Activated naive CD8-positive, alpha-beta T cell treated with anti-CD3 and anti-CD28 coated beads, Interleukin-2, amount 10 ng/mL, durations not matched to agents 7 days and 5 days (primary cell): ENCODE results near the gene MEOX2. TPM values are rescaled to one million over a fixed set of nuclear protein-coding genes. Genes with fewer than 3 reads are reported as not detected.

Experiments used
- ATAC-seq: fragments of 150-1000 bp; cut with Tn5 transposase; one replicate; pipeline ENCODE4 v1.10.0; 2021; ENCODE audit warnings: low read depth, moderate library complexity
- POLR2A ChIA-PET: fragments of 350-600 bp; sonication (Branson Sonifier 250); formaldehyde crosslinking; loops from one replicate; lab custom pipeline; 2021; ENCODE audit warnings: antibody characterized with exemption; lab: Charles Lee
- DNase-seq: peaks from one replicate; pipeline ENCODE4 v3.0.0; 2021
- H3K27ac Mint-ChIP-seq: one replicate; pipeline ENCODE4 v1.8.0; 2022; ENCODE audit warnings: mild to moderate bottlenecking, mixed read lengths
- H3K27me3 Mint-ChIP-seq: one replicate; pipeline ENCODE4 v1.8.0; 2022; ENCODE audit warnings: mild to moderate bottlenecking, moderate library complexity, mixed read lengths
- H3K36me3 Mint-ChIP-seq: one replicate; pipeline ENCODE4 v1.8.0; 2021; ENCODE audit warnings: mild to moderate bottlenecking, mixed read lengths
- H3K4me1 Mint-ChIP-seq: one replicate; pipeline ENCODE4 v1.8.0; 2021; ENCODE audit warnings: mixed read lengths
- H3K4me3 Mint-ChIP-seq: one replicate; pipeline ENCODE4 v1.8.0; 2022; ENCODE audit warnings: mild to moderate bottlenecking, moderate library complexity, mixed read lengths
- H3K9me3 Mint-ChIP-seq: one replicate; pipeline ENCODE4 v1.8.0; 2021; ENCODE audit warnings: mixed read lengths
- total RNA-seq, 2 experiments: library from RNA; stranded (reverse); gene quantifications; one replicate each; pipeline ENCODE4 v1.2.3, GENCODE V29; 2021

MEOX2 gene
- total RNA-seq, 2 experiments from 2014 or later: not detected

DNA sequence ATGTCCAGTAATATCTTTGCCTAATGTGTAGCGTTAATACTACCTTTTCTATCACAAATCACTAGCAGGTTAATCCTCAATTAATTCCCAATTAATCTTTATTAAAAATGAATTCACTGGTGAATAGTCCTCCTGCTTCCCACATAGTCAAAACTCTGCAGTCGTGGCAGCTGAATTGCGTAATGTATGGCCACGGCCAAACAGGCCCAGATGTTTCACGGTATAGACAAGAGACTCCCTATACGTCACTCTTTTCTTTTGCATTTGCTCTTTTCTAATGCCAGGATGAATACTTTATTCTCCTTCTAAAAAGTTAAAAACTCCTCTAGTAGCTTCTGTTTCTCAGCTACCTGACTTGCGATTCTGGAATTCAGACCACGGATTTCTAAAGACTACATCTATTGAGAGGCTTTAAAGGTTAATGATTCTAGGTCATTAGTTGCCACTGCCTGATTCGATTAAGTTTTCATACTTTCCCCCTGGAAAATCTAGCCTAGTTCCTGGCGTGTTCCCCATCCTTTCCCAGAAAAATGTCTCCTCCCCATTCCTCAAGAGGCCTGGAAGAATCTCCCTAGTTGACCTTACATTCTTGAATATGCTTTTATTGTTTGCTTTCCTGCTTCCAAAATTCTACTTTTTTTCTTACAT lies 16.9 kb downstream of the MEOX2 start:
- Mint-ChIP-seq H3K36me3 (no peaks in the 10 kb centered on the region), H3K4me1 (no peaks in the 10 kb centered on the region), H3K4me3 (no peak overlapping the region), H3K9me3 (no peaks in the 10 kb centered on the region), H3K27ac (no peak overlapping the region), H3K27me3 (no peaks in the 10 kb centered on the region)
- ATAC-seq (no peak), DNase-seq (no peak)
- POLR2A ChIA-PET: no interaction called here

GRCh38 chr7:15667991-15668390 lies 18.5 kb downstream of the MEOX2 start:
- POLR2A ChIA-PET: no interaction called here
- H3K27me3 Mint-ChIP-seq: no peaks in the 10 kb centered on the region
- no peaks in the 10 kb centered on the region for H3K9me3 Mint-ChIP-seq
- no peaks in the 10 kb centered on the region for H3K36me3 Mint-ChIP-seq
- no peak overlapping the region for H3K27ac Mint-ChIP-seq
- no peak overlapping the region for H3K4me3 Mint-ChIP-seq
- no peaks in the 10 kb centered on the region for H3K4me1 Mint-ChIP-seq
- no peak for DNase-seq
- ATAC-seq: no peak

DNA sequence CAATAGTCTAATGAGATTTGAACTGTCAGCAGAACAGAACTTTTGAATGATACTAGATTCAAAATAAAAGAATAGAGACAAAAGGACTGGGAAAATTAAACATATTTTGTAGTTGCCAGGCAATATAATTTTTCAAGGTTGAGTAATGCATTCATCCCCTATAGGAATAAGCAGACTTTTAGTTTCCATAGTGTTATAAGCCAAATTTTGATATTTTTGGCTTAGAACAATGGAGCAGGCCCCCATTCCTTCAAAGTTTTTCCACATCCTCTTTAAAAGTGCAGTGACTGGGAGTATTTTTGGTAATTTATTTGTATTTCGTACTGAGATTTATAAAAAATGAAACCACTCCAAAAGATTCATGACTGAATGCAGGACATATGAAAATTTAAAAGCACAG lies 24.0 kb downstream of the MEOX2 start:
- no peak for DNase-seq
- no peaks in the 10 kb centered on the region for H3K36me3 Mint-ChIP-seq
- ATAC-seq: no peak
- no peaks in the 10 kb centered on the region for H3K4me1 Mint-ChIP-seq
- POLR2A ChIA-PET: no interaction called here
- H3K27me3 Mint-ChIP-seq: no peaks in the 10 kb centered on the region
- H3K9me3 Mint-ChIP-seq: peaks cover 5% of the 10 kb centered on the region
- no peak overlapping the region for H3K4me3 Mint-ChIP-seq
- H3K27ac Mint-ChIP-seq: no peak overlapping the region

GRCh38 chr7:15658247-15658646 lies 28.2 kb downstream of the MEOX2 start:
- H3K4me1 Mint-ChIP-seq: no peaks in the 10 kb centered on the region
- H3K36me3 Mint-ChIP-seq: no peaks in the 10 kb centered on the region
- H3K9me3 Mint-ChIP-seq: peaks cover 5% of the 10 kb centered on the region
- POLR2A ChIA-PET: no interaction called here
- no peak overlapping the region for H3K4me3 Mint-ChIP-seq
- H3K27ac Mint-ChIP-seq: no peak overlapping the region
- DNase-seq: no peak
- ATAC-seq: no peak
- no peaks in the 10 kb centered on the region for H3K27me3 Mint-ChIP-seq

DNA sequence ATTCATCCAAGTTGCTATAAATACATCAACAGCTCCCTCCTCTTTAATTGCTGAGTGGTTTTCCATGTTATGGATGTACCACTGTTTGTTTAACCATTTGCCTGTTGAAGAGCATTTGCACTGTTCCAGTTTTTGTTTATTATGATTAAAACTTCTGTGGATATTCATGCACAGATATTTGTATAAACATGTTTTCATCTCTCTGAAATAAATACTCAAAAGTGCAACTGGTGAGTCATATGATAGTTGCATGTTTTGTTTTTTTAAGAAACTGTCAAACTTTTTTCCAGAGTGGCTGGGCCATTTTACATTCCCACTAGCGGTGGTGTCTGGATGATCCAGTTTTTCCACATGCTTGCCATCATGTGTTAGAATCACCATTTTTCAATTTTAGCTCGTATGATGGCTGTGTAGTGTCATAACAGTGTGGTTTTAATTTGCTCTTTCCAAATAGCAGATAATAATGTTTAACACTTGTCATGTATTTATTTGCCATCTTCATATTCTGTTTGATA lies 33.6 kb downstream of the MEOX2 start:
- H3K4me1 Mint-ChIP-seq: no peaks in the 10 kb centered on the region
- POLR2A ChIA-PET: no interaction called here

GRCh38 chr7:15651693-15652092 lies 34.8 kb downstream of the MEOX2 start:
- Mint-ChIP-seq H3K27me3 (no peaks in the 10 kb centered on the region), H3K4me3 (no peak overlapping the region), H3K27ac (no peak overlapping the region), H3K4me1 (no peaks in the 10 kb centered on the region), H3K9me3 (peaks cover 3% of the 10 kb centered on the region), H3K36me3 (no peaks in the 10 kb centered on the region)
- POLR2A ChIA-PET: no interaction called here
- no peak for ATAC-seq
- no peak for DNase-seq

More for the DNA sequence above, 33.6 kb downstream of the MEOX2 start:
- Mint-ChIP-seq H3K27ac (no peak overlapping the region), H3K36me3 (no peaks in the 10 kb centered on the region), H3K4me3 (no peak overlapping the region), H3K27me3 (no peaks in the 10 kb centered on the region), H3K9me3 (peaks cover 3% of the 10 kb centered on the region)
- DNase-seq (no peak), ATAC-seq (no peak)

- DNase-seq (no peak), ATAC-seq (no peak)
- Mint-ChIP-seq H3K9me3 (peaks cover 3% of the 10 kb centered on the region), H3K4me3 (no peak overlapping the region), H3K27ac (no peak overlapping the region), H3K4me1 (no peaks in the 10 kb centered on the region), H3K27me3 (no peaks in the 10 kb centered on the region), H3K36me3 (no peaks in the 10 kb centered on the region)
- POLR2A ChIA-PET: no interaction called here
Measured at GRCh38 chr7:15650787-15651186, 35.7 kb downstream of the MEOX2 start.

DNA sequence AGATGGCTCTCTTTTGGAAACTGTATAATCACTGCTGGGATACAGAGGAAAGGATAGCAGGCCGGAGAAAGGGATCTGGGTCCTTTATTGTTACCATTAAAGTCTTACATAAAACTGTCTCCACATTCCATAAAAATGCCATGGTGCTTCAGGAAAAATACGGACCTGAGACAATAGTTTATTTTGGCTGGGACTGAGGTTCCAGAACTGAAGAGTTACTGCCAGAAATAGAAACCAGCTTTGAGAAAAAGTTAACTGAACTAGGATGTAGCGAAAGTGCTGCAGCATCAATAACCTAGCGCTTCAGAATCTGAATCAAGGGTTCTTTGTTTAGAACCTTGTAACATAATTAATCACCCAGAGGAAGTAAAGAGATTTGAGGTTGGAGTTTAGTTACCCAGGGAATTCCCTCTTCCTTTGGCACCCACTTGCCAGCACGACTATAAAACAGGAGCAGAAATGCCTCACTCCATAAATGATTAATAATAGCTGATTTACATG lies 38.0 kb downstream of the MEOX2 start:
- no peak for ATAC-seq
- Mint-ChIP-seq H3K27ac (no peak overlapping the region), H3K4me1 (no peaks in the 10 kb centered on the region), H3K27me3 (no peaks in the 10 kb centered on the region), H3K9me3 (peaks cover 3% of the 10 kb centered on the region), H3K4me3 (no peak overlapping the region), H3K36me3 (no peaks in the 10 kb centered on the region)
- POLR2A ChIA-PET: no interaction called here
- DNase-seq: no peak

- H3K27me3 Mint-ChIP-seq: no peaks in the 10 kb centered on the region
- no peak overlapping the region for H3K27ac Mint-ChIP-seq
- no peaks in the 10 kb centered on the region for H3K36me3 Mint-ChIP-seq
- DNase-seq (no peak), ATAC-seq (no peak)
- no peaks in the 10 kb centered on the region for H3K4me1 Mint-ChIP-seq
- H3K9me3 Mint-ChIP-seq: peaks cover 3% of the 10 kb centered on the region
- POLR2A ChIA-PET: no interaction called here
- H3K4me3 Mint-ChIP-seq: no peak overlapping the region
Measured at GRCh38 chr7:15647309-15647708, 39.2 kb downstream of the MEOX2 start.

DNA sequence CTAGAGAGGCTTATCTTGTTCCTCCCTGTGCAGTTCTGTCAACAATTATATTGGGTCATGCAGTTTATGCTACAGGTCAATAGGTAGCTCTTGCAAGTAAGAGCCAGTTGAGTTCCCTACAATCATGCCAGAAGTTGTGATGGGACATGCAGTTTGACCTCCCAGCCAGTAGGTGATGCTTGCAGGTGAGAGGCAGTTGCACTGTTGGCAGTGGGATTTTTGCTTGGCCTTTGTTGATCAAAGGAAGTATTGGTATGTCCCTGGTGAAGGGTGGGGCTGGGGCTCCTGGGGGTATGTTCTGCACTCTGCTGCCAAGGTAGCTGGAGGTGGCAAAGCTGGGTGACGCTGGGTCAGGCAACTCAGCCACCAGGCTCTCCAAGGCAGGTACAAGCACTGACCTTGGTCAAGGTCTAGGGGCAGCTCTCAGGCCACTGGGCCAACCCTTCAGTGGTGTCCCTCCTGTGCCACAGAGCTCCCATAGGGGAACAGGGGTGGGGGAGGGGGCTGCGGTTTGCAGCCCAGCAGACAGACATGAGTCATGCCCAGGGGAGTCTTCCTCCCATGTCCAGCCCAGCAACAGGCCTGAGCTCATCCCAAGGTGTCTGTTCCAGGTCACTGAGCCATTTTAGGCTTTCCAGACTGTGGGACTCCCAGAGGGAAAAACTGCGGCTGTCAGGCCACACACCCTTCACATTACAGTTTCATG lies 43.3 kb downstream of the MEOX2 start:
- DNase-seq (no peak), ATAC-seq (no peak)
- no peaks in the 10 kb centered on the region for H3K4me1 Mint-ChIP-seq
- H3K36me3 Mint-ChIP-seq: no peaks in the 10 kb centered on the region
- H3K27me3 Mint-ChIP-seq: no peaks in the 10 kb centered on the region
- no peak overlapping the region for H3K27ac Mint-ChIP-seq
- POLR2A ChIA-PET: no interaction called here
- peaks cover 3% of the 10 kb centered on the region for H3K9me3 Mint-ChIP-seq
- H3K4me3 Mint-ChIP-seq: no peak overlapping the region

GRCh38 chr7:15628876-15629275 lies 57.6 kb downstream of the MEOX2 start:
- Mint-ChIP-seq H3K36me3 (no peaks in the 10 kb centered on the region), H3K9me3 (no peaks in the 10 kb centered on the region), H3K27ac (no peak overlapping the region), H3K4me1 (no peaks in the 10 kb centered on the region), H3K27me3 (no peaks in the 10 kb centered on the region), H3K4me3 (no peak overlapping the region)
- DNase-seq (no peak), ATAC-seq (no peak)
- POLR2A ChIA-PET: no interaction called here

- Mint-ChIP-seq H3K9me3 (no peaks in the 10 kb centered on the region), H3K27ac (no peak overlapping the region), H3K27me3 (no peaks in the 10 kb centered on the region), H3K36me3 (no peaks in the 10 kb centered on the region), H3K4me1 (no peaks in the 10 kb centered on the region), H3K4me3 (no peak overlapping the region)
- no peak for ATAC-seq
- no peak for DNase-seq
- POLR2A ChIA-PET: no interaction called here
Measured at GRCh38 chr7:15626041-15626440, 60.4 kb downstream of the MEOX2 start.

DNA sequence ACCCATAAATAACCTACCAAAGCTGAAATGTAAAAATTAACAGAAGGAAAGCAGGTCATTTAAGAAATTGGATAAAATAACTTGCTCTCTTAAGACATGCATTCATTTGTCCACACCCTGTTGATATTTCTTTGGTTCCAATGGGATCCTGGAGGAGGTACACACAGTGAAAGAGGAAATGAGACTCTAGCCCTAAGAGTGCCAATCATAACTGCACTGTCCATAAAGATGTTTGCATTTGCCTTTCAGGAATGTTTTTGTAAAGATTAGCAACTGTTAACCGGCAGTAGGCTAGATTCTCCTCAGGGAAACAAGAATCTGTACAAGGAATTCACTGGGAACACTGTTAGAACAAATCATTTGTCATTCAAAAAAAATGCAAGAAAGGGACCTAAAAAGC lies 61.0 kb downstream of the MEOX2 start:
- Mint-ChIP-seq H3K27ac (no peak overlapping the region), H3K9me3 (no peaks in the 10 kb centered on the region), H3K27me3 (no peaks in the 10 kb centered on the region), H3K4me3 (no peak overlapping the region), H3K4me1 (no peaks in the 10 kb centered on the region), H3K36me3 (no peaks in the 10 kb centered on the region)
- ATAC-seq (no peak), DNase-seq (no peak)
- POLR2A ChIA-PET: no interaction called here

- DNase-seq (no peak), ATAC-seq (no peak)
- no peaks in the 10 kb centered on the region for H3K27me3 Mint-ChIP-seq
Measured at GRCh38 chr7:15621468-15621867, 65.0 kb downstream of the MEOX2 start.

More at GRCh38 chr7:15621468-15621867, 65.0 kb downstream of the MEOX2 start:
- Mint-ChIP-seq H3K4me3 (no peak overlapping the region), H3K4me1 (no peaks in the 10 kb centered on the region), H3K27ac (no peak overlapping the region), H3K36me3 (no peaks in the 10 kb centered on the region), H3K9me3 (no peaks in the 10 kb centered on the region)
- POLR2A ChIA-PET: no interaction called here
